IPS-18c (cell line): ENCODE measurements around the gene CMPK1.
A peak's percentile ranks its signal among the peaks of the same experiment; 100 is the strongest.

ENCODE experiments used
- H3K4me3 ChIP-seq: 2 replicates; pipeline ENCODE4 v1.7.0; 2013; ENCODE audit warnings: low read depth, mild to moderate bottlenecking, low read length, moderate library complexity; ENCODE audit not compliant: insufficient read depth
- H3K9me3 ChIP-seq: one replicate; pipeline ENCODE4 v1.6.1; 2013; ENCODE audit warnings: mild to moderate bottlenecking, low read length, moderate library complexity; ENCODE audit not compliant: control insufficient read depth, insufficient read depth

The CMPK1 gene

DNA sequence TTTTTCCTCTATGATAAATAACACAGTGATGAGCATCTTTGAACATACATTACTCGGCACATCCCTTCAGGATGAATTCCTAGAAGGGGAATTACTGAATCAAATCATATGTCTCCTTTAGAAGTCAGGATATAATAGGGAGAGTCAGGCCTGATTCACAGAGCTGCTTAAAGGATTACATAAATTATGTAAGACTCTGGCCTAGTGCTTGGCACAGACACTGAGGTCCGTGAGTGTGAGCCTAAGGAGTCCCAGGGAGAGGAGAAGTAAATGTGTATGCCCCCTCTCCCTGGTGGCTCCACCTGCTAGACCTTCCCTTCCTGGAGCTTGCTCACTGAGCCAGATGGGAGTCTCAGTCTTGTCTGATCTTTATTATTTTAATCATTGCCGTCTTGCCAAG, 73.9 kb downstream of the CMPK1 start:
- no peak overlapping the region for H3K4me3 ChIP-seq
- peaks cover 2% of the 10 kb centered on the region for H3K9me3 ChIP-seq

DNA sequence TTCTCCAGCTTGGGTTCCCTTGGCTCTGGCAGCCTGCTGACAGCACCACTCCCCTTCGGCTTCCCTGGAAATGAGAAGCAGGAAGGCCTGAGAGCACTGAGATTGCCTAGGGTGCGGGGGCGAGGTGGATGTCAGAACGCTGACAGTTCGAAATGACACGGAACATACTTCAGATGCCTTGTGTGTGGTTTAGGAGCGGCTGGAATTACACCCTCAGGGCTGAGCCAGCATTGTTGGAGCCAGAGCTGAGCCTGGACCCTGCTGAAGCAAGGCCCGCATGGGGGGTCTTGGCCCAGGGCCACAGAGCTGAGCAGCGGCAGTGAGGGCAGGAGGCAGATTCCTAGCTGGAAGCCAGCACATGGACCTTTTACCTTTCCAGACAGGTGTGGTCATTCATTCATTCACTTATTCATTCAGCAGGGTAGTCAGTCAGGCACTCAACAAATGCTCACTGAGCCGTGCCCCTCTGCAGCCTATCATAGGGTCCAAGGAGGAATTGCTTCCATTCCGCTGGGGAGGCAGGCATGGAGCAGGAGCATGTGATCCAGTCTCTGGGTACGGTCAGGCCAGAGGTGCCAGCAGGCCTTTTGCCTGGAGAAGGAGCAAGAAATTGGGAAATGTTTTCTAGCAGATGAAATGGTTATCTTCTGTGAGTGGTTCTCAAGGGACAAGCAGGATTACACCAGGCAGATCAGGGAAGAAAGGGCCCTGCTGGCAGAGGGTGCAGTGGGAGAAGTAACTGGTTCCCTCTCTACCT, 75.9 kb downstream of the CMPK1 start:
- Histone ChIP-seq H3K4me3 (no peak overlapping the region), H3K9me3 (peaks cover 2% of the 10 kb centered on the region)

DNA sequence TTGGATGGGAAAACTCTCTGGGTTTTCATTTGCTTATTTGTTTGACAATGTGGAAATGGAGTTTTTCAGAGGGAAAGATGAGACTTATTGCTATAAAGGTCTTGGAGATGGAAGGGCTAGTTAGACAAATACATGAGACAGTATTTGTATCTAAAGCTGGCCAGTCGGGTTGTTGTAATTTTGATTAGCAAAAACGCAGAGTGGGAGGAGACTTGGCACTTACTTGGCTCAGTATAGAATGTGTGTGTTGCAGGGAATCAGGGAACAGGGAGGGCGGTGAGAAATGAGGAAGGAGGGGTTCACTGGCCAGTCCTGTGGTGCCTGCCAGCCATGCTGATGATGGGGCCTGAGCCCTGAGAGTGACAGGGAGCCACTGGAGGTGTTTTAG, 76.5 kb downstream of the CMPK1 start:
- H3K9me3 ChIP-seq, result peaks cover 2% of the 10 kb centered on the region
- H3K4me3 ChIP-seq, result no peak overlapping the region

DNA sequence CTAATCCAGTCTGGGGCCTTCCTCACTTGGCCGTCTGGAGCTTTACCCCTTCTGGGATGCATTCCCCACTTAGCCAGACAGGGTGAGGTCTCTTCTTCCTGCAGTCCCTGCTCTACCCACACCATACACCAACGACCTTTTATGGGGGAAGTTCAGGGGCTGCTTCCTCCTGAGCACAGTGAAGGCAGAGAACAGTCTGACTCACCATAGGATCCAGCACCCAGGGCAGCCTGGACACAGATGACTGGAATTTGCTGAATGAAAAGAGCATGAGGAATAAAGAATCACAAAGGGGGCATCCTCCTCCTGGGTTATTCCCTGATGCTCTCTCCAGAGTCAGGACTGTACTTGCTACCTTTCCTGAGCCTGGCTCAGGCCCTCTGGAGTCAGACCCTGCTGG, 77.8 kb downstream of the CMPK1 start:
- H3K4me3 ChIP-seq, result no peak overlapping the region
- H3K9me3 ChIP-seq, result peaks cover 2% of the 10 kb centered on the region

DNA sequence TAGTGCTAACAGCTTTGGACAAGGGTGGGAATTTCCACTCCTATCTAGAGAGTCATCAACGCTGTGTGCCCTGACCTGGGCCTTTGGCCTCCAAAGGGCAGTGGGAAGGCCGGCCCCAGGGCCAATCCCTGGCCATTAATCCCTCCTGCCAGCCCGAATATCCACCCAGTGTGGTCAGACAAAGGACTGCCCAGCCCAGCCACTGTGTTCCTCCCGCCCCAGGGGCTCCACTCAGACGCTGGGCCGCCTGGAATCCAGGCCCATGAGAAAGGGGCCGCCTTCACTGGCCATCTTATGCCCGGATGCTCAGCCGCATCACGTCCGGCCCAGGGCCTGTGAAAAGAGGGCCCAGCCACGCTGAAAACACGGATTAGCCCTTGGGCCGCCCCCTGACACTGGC, 78.8 kb downstream of the CMPK1 start:
- peaks cover 2% of the 10 kb centered on the region for H3K9me3 ChIP-seq
- H3K4me3 ChIP-seq, result no peak overlapping the region

DNA sequence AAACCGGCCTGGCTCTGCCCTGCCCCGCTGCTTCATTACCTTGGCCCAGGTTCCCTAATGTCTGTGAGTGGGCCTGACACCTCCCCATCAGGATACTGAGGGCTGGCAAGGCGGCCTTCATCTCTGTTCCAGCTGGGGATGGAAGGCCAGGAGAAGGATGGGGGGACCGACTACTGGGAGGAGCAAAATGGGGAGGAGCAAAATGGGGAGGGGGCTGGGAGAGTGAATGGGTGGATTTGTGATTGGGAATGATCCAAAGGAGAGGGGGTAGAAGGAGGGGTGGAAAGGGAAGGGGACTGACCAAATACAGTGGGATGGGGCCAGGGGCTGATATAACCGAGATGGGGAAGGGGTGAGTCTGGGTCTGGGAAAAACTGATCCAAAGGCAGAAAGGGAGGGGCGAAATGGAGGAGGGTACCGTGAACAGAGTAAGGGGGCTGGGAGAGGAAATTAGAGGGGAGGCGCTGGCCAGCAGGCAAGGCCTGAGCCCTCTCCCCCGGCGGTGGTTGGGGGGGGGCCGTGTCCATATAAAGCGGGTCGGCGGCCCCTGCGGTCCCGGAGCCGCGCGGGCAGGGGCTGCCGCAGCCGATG, 82.2 kb downstream of the CMPK1 start, which contains the start of gene FOXE3:
FOXE3 (plus strand) TSS at position 558 of the 591 bp plus-strand sequence; CDS start at position 589, 31 bp downstream.
- peak within 1 kb of the TSS; percentile 38 for H3K4me3 ChIP-seq
- peaks cover 4% of the 10 kb centered on the region for H3K9me3 ChIP-seq

DNA sequence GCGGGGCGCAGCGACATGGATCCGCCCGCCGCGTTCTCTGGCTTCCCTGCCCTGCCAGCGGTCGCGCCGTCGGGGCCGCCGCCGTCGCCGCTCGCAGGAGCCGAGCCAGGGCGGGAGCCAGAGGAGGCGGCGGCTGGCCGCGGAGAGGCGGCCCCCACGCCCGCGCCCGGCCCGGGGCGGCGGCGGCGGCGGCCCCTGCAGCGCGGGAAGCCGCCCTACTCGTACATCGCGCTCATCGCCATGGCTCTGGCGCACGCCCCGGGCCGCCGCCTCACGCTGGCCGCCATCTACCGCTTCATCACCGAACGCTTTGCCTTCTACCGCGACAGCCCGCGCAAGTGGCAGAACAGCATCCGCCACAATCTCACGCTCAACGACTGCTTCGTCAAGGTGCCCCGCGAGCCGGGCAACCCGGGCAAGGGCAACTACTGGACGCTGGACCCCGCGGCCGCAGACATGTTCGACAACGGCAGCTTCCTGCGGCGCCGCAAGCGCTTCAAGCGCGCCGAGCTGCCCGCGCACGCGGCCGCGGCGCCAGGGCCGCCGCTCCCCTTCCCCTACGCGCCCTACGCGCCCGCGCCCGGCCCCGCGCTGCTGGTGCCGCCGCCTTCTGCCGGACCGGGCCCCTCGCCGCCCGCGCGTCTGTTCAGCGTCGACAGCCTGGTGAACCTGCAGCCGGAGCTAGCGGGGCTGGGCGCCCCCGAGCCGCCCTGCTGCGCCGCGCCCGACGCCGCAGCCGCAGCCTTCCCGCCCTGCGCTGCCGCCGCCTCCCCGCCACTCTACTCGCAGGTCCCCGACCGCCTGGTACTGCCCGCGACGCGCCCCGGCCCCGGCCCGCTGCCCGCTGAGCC, 83.0 kb downstream of the CMPK1 start:
- peak overlapping the region; percentile 38 for H3K4me3 ChIP-seq

DNA sequence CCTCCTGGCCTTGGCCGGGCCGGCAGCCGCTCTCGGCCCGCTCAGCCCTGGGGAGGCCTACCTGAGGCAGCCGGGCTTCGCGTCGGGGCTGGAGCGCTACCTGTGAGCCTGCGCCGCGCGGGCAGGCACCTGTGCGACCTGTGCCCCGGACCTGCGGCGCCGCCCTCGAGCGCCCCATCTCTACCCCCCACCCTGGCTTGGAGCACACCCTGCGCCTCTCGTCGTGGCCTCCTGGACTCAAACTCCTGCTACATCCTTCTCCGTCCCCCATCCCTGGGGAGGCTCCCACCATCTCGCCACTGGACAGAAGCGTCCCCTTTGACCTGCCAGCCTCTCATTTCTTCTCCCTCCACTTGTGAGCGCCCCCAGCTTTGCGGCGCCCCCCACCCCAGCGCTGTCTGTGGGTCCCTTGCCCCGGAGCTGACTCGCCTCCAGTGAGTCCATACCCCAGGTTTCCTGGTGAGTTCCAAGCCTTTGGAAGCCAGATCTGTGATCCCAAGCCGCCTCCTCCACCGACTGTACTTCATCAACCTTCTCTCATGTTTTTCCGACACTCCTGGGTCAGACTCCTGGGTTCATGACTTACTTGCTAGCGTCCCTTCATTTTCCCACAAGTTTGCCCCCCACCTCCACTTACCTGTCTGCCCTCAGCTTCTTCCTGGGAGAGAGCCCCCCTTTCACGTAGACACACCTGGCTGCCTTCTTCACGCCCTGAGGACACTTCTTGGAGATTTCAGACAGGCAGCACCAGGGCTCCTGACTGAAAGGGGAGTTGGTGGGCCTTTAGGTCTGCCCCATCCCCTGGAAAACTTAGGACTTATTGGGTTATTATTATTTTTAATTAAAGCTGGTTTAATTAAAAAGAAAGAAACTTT, 83.8 kb downstream of the CMPK1 start:
- H3K4me3 ChIP-seq, result peak overlapping the region; percentile 28; the same call in 1 of the 2 replicates
- H3K9me3 ChIP-seq, result peaks cover 2% of the 10 kb centered on the region

More for the DNA sequence above, 83.0 kb downstream of the CMPK1 start:
- H3K9me3 ChIP-seq, result peaks cover 4% of the 10 kb centered on the region

DNA sequence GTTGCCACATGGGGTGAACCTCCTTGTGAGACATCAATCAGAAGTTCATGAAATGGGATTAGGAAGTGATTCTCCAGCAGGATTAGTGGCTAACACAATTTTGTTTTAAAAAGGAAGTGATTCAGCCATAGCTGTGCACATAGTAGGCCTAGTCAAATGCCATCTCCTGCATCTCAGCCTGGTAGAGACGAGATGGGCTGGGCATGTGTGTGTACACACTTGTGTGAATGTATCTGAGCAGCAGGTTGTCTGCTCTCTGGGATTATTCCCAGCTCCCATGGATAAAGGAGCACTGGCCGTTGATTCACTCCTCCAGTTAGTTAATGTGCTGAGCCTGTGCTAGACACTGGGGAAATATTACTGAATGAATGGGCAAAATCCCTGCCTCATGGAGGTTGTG, 84.5 kb downstream of the CMPK1 start:
- Histone ChIP-seq H3K9me3 (peaks cover 2% of the 10 kb centered on the region), H3K4me3 (no peak overlapping the region)

DNA sequence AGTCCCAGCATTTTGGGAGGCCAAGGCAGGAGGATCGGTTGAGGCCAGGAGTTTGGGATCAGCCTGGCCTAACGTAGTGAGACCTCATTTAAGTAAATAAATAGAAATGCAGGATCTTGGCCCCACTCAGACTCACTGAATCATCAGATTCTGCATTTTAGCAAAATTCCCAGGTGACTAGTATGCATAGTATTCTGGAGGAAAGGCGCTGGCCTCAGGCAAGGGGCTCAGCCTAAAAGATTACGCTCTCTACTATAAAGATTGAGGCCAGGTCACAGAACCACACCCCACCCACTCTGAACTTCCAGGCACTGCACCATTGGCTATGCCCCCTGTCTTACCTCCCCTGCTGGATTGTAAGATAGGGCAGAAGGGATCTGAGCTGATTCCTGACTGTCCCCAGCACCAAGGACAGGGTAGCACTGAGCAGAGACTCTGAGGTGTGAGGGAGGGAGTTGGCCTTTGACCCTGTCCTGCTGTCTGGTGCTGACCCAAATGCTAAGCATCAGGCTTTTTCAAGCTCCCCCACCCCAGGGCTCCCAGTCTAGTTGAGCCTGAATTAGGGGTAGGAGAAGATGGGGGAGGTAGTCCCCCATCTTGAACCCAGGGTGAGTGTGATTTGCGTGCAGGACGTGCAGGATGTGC, 85.2 kb downstream of the CMPK1 start:
- H3K4me3 ChIP-seq, result no peak overlapping the region

DNA sequence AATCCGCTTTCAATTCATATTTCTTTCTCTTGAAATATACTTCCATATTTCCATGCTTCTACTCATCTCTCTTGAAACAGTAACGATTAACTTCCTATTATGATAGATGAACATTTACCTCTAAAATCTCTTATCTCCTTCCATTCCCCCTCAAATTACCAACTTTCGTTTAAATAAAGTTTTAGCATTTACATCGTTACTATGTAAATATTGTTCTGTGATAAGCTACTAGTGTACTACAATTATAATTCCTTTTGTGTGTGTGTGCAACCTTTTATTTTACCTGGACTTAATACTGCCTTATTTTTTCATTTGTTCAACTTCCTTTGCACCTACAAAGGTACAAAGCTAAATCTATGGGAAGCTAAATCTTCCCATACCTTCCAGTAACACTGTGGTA, 87.0 kb downstream of the CMPK1 start:
- Histone ChIP-seq H3K9me3 (peaks cover 2% of the 10 kb centered on the region), H3K4me3 (no peak overlapping the region)

More for the DNA sequence above, 85.2 kb downstream of the CMPK1 start:
- peaks cover 2% of the 10 kb centered on the region for H3K9me3 ChIP-seq

DNA sequence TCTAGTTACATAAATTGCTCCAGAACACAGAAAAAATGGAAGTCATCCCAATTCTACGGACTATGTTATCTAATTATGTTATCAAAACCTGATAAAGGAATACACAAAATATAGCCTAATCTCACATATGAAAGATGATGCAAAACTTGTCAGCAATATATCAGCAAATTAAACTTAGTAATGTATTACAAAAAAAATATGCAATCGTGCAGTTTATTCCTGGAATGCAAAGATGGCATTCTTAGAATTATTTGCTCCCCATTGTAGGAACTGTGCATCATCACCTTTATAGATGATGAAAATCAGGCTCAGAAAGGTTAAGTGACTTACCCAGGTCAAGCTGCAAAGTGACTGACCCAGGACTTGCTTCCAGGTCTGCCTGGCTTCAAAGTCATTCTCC, 90.3 kb downstream of the CMPK1 start:
- no peak overlapping the region for H3K4me3 ChIP-seq
- H3K9me3 ChIP-seq, result no peaks in the 10 kb centered on the region

DNA sequence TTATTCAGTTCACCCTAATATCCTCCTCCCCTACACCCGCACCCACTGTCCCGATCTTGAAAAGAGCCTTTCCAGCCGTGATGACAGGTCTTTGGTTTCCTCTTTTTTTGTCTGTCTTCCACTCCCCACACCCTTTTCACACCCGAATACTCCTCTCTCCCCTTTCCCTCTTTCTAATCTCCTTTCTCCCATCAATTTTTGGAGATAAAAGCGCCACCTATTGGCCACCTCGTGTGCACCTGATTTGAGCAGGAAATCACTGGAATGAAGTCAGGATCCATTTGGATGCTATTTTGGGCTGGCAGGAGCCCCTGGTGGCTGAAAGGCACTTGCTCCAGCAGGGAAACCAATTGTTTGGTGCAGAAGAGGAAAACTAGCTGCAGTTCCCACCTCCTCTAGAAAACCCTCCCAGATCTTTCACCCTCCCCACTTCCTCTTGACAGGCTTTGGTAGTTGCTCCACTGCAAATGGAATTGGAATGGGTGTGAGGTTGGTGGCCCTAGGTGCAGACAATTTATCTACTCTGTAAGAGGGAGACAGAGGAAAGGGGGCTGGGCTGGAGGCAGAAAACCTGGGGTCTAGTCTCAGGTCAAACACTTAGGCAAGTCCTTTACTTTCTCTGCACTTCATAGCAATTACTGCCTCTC, 90.9 kb downstream of the CMPK1 start:
- H3K9me3 ChIP-seq, result no peaks in the 10 kb centered on the region
- no peak overlapping the region for H3K4me3 ChIP-seq
